ENCODE measurements around the gene ZNF800.
"Not testable (repeated sequence)": the region's sequence is repeated elsewhere in the genome, so short reads cannot be mapped to it uniquely, and the experiment has no call there.

The ZNF800 gene

GRCh38 chr7:127392566-127393367, at the start of gene ZNF800:
Gene ZNF800, minus strand, starts transcription at chr7:127392708. Its CDS starts 1,151 bp downstream, at chr7:127391557.
- DNase-seq (ENCODE audit: low read depth), result peak; percentile 83

- no peak for DNase-seq (ENCODE audit: low read depth)
These were observed 47.7 kb upstream of the ZNF800 start for GRCh38 chr7:127440206-127440605.

- DNase-seq (ENCODE audit: low read depth), result no peak
These were observed 46.3 kb upstream of the ZNF800 start for GRCh38 chr7:127438836-127439235.

- no peak for DNase-seq (ENCODE audit: low read depth)
These were observed 45.3 kb upstream of the ZNF800 start for GRCh38 chr7:127437837-127438236.

- DNase-seq (ENCODE audit: low read depth), result no peak
These were observed 44.7 kb upstream of the ZNF800 start for GRCh38 chr7:127437241-127437640.

GRCh38 chr7:127429281-127429680, 36.8 kb upstream of the ZNF800 start:
- DNase-seq (ENCODE audit: low read depth), result not testable (repeated sequence)

GRCh38 chr7:127419196-127419595, 26.7 kb upstream of the ZNF800 start:
- no peak for DNase-seq (ENCODE audit: low read depth)

GRCh38 chr7:127418459-127418858, 26.0 kb upstream of the ZNF800 start:
- DNase-seq (ENCODE audit: low read depth), result no peak

- DNase-seq (ENCODE audit: low read depth), result no peak
These were observed 24.8 kb upstream of the ZNF800 start for GRCh38 chr7:127417346-127417745.

GRCh38 chr7:127415060-127415742, 22.7 kb upstream of the ZNF800 start:
- DNase-seq (ENCODE audit: low read depth), result no peak

- no peak for DNase-seq (ENCODE audit: low read depth)
These were observed 21.5 kb upstream of the ZNF800 start for GRCh38 chr7:127413962-127414361.

- DNase-seq (ENCODE audit: low read depth), result no peak
These were observed 20.8 kb upstream of the ZNF800 start for GRCh38 chr7:127413326-127413725.

- no peak for DNase-seq (ENCODE audit: low read depth)
These were observed 18.7 kb upstream of the ZNF800 start for GRCh38 chr7:127411176-127411575.

- no peak for DNase-seq (ENCODE audit: low read depth)
These were observed 17.1 kb upstream of the ZNF800 start for GRCh38 chr7:127409629-127410028.

- DNase-seq (ENCODE audit: low read depth), result no peak
These were observed 12.0 kb upstream of the ZNF800 start for GRCh38 chr7:127404286-127405072.

- no peak for DNase-seq (ENCODE audit: low read depth)
These were observed 3.7 kb upstream of the ZNF800 start for GRCh38 chr7:127396184-127396583.

GRCh38 chr7:127395104-127395503, 2.6 kb upstream of the ZNF800 start:
- not testable (repeated sequence) for DNase-seq (ENCODE audit: low read depth)

- no peak for DNase-seq (ENCODE audit: low read depth)
These were observed 1.0 kb upstream of the ZNF800 start for GRCh38 chr7:127393368-127394058.

- peak; percentile 69 for DNase-seq (ENCODE audit: low read depth)
These were observed 334 bp downstream of the ZNF800 start for GRCh38 chr7:127392182-127392565.

- peak; percentile 53 for DNase-seq (ENCODE audit: low read depth)
These were observed 822 bp downstream of the ZNF800 start for GRCh38 chr7:127391591-127392181.

- no peak for DNase-seq (ENCODE audit: low read depth)
These were observed 1.5 kb downstream of the ZNF800 start for GRCh38 chr7:127390817-127391590.
